Activated CD4-positive, alpha-beta T cell treated with anti-CD3 and anti-CD28 coated beads, Interleukin-2, amount 50 U/mL, for 48 hours (primary cell): ENCODE measurements around the gene ZNF366.

Experiments
- DNase-seq, 2 experiments: peaks; one replicate each; pipeline ENCODE4 v3.0.0-alpha.2; 2020

Gene ZNF366

GRCh38 chr5:72519111-72519510, 11.9 kb upstream of the ZNF366 start:
- no peak for DNase-seq

GRCh38 chr5:72518001-72518683, 10.9 kb upstream of the ZNF366 start:
- DNase-seq = no peak

DNA sequence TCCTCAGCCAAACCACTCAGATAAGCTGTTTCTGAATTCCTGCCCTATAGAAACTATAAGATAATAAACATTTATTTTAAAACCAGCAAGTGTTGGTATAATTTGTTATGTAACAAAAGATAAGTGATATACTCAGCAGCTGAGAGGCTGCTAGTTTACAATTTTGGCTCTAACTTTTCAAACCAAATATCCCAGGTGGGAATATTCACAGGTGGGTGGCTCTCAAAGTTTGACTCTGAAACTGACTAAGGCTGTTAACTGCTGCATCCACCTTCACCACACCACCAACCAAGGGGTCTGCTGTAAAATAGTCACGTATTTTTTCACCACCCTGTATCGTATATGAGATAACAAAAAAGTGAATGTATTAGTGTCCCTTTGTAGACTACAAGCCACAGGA, 9.7 kb upstream of the ZNF366 start:
- DNase-seq = no peak

DNA sequence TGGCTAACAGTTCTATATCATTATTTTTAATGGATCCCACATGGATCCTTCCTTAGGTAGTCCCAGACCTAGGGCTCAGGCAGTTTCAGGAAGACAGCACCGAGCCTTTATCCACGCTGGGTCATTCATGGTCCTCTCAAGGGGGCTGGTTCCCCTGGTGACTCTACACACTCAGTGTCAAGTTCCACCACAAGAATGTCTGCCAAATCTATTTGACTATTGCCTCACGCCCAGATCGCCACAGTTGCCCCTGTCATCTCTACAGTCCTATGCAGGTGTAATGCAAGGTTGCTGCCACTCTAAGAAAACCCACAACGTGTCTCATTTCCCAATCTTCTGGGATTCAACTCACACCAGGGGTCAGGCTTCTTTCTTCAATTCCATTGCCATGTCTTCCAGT, 8.0 kb upstream of the ZNF366 start:
- no peak for DNase-seq

- no peak for DNase-seq
Observed at GRCh38 chr5:72512593-72512860, 5.3 kb upstream of the ZNF366 start.

DNA sequence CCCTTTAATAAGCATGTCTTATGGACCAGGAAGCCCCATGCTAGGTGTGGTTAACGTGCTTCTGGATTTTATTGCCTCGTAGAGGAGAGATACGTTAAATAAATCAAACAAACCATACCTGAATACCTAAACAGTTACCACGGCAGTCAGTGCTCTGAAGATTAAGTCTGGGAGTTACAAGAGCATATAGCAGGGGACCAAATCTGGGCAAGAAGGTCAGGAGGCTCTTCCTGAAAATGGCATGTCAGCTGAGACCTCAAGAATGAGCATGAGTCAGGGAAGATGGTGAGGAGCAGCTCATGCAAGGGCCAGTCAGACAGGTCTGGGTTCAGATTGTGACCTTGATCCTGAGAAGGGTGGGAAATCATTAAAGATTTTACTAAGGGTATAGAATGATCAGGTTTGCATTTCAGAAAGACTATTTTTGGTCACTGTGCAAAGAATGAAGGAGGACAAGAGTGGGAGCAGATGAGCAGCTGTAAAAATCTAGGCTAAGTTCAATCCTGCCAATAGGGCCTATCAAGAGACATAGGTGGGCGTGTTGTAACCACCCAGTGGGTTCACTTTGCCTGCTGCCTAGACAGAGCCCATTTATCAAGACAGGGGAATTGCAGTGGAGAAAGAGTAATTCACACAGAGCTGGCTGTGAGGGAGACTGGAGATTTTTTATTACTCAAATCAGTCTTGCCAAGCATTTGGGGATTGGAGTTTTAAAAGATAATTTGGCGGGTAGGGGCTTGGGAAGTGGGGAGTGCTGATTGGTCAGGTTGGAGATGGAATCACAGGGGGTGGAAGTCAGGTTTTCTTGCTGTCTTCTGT, 4.8 kb upstream of the ZNF366 start:
- no peak for DNase-seq

DNA sequence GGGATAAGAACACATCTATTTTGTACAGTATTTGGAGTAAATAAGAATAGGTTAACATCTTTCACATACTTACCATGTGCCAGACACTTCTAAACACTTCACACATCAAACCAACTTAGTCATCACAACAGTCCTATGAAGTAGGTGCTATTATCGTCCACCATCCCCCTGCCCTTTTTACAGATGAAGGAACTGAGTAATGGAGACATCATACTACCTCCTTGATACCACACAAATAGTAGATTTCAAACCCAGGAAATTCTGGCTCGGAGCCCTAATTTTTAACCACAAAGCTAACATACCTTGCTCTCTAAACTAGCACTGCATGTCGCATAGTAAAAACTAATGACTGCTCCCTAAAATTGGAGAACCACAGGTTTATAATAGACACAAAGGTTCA, 4.2 kb upstream of the ZNF366 start:
- no peak for DNase-seq

GRCh38 chr5:72510610-72511181, 3.5 kb upstream of the ZNF366 start:
- DNase-seq = peak in 1 of 2 experiments; percentile 5

DNA sequence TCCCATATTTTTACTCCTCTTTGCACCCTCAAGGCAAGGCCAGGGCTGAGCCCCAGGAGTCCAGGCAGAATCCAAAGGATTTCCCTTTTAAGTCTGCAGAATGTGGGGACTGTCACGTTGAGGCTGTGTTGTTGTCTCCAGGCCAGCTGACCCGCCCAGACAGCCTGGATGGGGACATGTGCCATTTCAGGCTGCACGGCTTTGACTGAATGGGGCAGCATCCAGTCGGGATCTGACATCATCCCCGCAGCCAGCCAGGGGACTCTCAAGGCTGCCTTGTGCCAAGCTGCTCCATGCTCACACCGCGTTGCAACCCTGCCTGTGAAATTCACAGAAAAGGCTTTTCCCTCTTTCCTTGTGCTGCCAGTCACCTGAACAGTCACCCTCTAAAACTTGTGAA, 2.2 kb upstream of the ZNF366 start:
- DNase-seq = no peak

DNA sequence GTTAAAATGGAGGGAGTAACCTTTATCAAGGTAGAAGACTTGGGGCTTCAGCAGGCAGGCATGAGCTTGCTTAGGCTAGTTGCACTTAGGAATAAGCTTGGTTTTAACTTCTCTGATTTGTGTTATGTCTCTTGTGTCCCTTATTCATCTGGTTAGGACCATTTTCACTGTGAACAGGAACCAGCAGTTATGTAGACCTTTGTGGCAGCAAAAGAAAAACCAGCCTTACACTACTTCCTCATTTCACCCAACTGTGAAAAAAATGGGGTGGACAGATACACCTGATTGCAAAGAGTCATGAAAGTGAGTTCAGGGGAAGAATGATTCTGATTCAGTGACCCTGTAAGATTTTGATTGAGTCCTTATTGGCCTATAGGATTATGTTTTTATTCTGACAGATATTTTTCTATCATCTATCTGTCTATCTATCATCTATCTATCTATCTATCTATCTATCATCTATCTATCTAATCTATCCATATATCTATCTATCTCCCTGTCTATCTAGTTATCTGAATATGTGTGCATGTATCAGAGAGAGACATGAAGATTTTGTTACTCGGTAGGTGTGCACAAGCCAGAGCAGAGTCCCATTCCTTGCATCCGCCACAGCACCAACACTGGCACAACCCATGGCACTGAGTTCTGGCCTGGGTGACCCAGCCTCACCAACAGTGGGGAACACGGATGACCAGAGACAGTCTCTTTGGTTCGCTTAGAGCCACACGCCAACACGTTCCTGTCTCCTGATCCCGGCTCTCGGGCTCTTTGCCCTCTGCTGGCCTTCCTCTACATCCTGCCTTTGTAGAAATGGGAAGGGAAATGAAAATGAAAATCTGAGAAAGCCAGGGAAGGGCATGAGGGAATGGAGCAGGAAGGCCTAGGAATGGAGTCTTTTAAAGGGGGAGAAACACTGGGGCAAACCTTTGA, 1.3 kb upstream of the ZNF366 start:
- no peak for DNase-seq

- DNase-seq = no peak
Observed at GRCh38 chr5:72507907-72508238, 663 bp upstream of the ZNF366 start.

DNA sequence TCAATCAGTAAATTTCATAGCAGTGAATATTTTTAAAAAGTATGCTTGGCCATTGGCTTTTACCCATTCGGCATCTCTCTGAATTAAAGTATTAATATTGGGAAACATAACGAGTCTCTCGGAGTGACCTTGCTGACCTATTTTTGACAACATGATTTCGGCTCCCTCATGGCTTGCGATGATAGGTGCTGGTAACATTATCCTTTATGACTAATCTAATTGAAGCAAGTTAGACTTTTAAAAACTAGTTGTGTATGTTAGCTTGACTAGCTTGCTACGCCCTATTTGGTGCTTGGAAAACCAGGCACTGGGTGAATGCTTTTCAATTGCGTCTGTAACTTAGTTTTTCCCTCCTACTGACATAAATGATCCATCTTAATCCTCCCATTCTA, 1.1 kb downstream of the ZNF366 start:
- DNase-seq = no peak

DNA sequence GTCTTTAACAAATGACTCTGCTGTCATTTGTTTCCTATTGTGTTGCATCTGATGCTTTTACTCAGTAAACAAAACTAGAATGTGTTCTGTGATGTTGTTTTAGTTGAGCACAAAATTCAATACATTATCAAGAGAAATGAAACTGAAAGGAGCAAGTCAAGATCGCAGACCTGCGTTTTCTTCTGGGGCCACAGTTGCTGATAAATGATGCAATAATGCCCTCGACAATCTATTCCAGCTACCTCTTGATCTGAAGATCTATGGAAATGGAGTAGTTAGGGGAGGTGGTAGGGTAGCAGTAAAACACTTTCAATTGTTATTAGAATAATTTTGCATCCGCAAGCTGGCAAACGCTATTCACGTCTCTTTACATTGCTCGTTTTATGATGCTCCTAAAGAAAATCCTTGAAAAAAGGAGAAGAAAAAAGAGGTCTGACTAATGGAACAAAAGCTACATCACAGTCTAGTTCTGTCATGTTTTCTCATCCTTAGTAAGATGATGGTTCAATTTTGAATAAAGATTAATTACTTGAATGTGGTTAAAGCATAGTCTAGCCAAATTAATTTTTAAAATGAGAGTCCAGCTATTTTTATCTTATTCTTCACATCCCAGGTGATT, 1.6 kb downstream of the ZNF366 start:
- no peak for DNase-seq

DNA sequence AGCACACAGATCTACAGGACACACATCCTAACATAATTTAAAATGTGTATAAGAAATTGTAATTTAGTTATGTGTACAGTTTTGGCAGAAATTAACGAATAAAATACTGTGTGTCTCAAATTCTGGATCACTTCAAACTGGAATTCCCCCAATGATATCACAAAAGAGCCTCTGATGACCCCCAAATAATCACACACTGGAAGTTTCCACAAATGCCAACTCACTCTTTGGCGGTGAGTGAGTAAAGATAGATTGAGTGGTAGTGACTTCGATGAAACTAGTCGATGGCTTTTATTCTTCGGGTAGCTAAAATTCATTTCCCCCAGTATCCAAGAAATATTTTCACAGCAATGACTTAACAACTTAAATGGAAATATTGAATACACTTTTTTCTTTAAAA, 2.2 kb downstream of the ZNF366 start:
- no peak for DNase-seq

- DNase-seq = no peak
Observed at GRCh38 chr5:72503888-72504491, 3.2 kb downstream of the ZNF366 start.

DNA sequence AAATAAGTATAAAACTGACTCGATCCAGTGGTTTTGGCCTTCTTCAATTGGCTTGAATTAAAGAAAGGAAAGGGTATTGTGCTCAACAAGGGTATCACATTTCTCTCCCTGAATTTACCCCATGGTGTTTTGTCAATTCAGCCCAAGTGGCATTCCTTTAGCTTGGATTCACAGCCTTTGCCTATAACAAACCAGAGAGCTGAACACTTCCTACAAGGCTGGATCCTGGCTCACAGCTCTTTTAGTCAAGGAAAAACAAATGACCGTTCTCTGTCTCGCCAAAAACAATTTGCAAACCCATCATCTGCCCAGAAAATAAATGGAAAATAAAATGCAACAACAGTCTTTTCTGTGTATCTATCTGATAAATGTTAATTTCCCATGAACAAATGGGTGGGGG, 5.7 kb downstream of the ZNF366 start:
- DNase-seq = no peak

DNA sequence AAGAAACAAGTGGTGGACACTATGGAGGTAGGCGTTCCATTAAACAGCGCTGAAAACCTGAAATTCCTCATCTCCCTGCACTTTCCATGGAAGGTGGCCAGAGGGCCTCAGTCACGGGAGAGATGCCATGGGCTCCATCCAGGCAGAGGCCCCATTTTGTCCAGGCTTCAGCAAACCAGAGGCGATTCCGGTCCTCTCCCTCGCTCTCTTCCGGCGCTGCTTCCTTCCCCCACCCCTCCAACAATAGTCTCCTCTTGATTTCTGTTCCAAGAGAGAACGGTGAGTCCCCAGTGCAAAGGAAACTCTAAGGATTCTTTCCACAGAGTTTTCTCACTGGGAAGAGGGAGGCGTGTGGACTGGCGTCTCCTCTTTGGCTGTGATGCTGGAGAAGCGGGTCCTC, 7.5 kb downstream of the ZNF366 start:
- no peak for DNase-seq

DNA sequence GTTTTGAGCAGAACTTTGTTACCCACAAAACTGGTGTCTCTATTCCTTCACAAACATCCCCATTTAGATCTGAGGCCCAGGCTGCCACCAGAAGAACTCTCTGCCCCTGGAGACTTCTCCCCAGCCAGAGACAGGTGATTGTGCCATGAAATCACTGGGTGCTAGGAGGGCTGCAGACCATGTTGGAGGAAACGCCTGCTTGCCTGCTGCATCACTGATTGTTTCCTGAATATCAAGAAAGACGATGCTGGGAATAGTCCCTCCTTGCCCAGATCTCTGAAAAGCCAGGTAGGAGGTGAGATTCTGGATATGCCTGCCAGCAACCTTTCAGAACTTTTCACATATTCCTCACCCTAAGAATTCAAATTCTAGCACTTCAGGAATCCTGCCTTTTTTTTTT, 8.1 kb downstream of the ZNF366 start:
- no peak for DNase-seq

DNA sequence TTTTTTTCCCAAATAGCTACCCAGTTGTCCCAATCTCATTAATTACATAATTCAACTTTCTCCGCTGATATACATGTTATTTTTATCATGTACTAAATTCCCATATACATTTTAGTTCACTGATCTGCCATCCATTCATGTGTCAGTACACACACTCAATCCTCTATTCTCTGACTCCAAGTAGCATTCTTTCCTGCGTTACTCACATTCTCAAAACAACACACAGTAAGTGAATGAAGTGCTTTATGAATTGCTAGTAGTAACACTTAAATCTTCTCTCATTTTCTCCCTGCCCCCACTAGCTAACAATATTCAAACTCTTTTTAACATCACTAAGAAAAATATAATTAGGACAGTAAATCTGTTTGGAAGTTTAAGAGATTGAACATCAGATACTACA, 8.9 kb downstream of the ZNF366 start:
- no peak for DNase-seq

- DNase-seq = no peak
Observed at GRCh38 chr5:72497823-72498222, 9.4 kb downstream of the ZNF366 start.

GRCh38 chr5:72495410-72495809, 11.8 kb downstream of the ZNF366 start:
- DNase-seq = no peak

DNA sequence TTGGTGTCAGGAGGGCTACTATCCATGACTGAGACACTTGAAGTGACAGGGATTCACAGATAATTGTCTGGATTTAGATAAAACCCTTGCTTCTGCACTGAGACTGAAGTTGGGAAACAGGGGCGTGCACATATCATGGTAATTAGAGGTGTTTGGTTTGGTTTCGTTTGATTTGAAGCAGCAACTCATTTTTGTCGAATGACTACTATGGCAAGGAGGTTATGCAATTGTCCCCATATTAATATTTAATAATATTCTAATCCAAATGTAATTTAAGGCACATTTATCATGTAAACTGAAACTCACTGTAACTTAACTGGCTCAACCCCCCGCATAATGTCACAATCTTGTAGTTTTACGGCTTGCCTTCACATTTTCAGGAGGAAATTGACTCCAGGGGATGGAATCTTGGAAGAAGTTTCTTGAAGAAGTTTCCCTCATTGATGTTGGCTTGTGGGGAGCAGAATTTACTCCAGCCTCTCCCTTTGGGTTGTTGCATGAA, 12.5 kb downstream of the ZNF366 start:
- DNase-seq = no peak

- no peak for DNase-seq
Observed at GRCh38 chr5:72489536-72489935, 17.7 kb downstream of the ZNF366 start.
